ENCODE measurements around the gene IL25.
"Not testable (repeated sequence)": the region's sequence is repeated elsewhere in the genome, so short reads cannot be mapped to it uniquely, and the experiment has no call there.

Gene IL25

DNA sequence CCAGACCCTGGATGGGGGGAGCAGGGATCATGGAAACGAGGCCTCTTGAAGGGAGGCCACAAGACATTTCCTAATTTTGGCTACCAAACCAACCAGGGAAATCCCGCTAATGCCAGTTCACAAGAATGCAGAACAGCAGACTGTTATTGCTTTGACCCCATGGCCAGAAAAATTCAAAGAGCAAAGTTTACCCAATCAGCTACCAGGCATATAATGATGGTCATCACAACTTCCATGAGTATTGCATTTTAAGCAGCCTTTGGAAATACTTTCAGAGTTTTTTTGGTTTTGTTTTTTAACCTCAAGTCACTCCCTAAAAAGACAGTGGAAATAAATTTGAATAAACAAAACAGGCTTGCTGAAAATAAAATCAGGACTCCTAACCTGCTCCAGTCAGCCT lies at the start of gene IL25:
Gene IL25 (plus strand): TSS at position 301 of the 400 bp plus-strand sequence.
- no peak within 1 kb of the TSS for H3K4me3 Mint-ChIP-seq
- H3K27me3 Mint-ChIP-seq = peaks cover 9% of the 10 kb centered on the region
- no peaks in the 10 kb centered on the region for H3K9me3 Mint-ChIP-seq
- no peak within 1 kb of the TSS for H3K27ac Mint-ChIP-seq
- H3K4me1 Mint-ChIP-seq (ENCODE audit: low read depth) = no peaks in the 10 kb centered on the region
- no peak for DNase-seq
- no peaks in the 10 kb centered on the region for H3K36me3 Mint-ChIP-seq (ENCODE audit: low read depth)

DNA sequence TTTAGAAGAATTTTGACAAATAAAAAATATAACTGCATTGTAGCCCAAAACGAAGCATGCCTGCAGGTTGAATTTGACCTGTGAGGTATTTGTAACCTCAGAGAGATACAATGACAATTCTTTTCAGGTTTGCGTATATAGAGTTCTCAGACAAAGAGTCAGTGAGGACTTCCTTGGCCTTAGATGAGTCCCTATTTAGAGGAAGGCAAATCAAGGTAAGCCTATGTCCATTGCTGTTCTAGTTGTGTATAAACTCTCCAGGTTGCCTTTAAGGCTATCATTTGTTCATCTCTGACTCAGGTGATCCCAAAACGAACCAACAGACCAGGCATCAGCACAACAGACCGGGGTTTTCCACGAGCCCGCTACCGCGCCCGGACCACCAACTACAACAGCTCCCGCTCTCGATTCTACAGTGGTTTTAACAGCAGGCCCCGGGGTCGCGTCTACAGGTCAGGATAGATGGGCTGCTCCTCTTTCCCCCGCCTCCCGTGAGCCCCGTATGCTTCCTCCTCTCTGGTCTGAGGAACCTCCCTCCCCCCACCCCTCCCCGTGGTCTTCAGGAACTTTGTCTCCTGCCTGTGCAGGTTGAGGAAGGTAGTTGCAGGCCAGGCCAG lies 48.7 kb upstream of the IL25 start:
- H3K4me3 Mint-ChIP-seq = peak overlapping the region; percentile 94
- H3K27ac Mint-ChIP-seq = peak overlapping the region; percentile 96
- H3K36me3 Mint-ChIP-seq (ENCODE audit: low read depth) = peaks cover 61% of the 10 kb centered on the region
- H3K9me3 Mint-ChIP-seq = no peaks in the 10 kb centered on the region
- no peak for DNase-seq
- H3K4me1 Mint-ChIP-seq (ENCODE audit: low read depth) = peaks cover 37% of the 10 kb centered on the region
- H3K27me3 Mint-ChIP-seq = no peaks in the 10 kb centered on the region

DNA sequence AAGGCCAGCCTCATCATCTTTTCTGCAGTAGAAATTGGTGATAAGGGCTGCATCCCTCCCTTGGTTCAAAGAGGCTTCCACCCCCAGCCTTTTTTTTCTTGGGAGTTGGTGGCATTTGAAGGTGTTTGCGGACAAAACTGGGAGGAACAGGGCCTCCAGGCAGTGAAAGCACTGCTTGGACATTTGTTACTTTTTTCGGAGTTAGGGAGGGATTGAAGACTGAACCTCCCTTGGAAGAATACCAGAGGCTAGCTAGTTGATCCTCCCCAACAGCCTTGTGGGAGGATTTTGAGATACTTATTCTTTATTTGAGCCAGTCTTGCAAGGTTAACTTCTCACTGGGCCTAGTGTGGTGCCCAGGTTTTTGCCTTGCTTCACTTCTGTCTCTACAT lies 48.2 kb upstream of the IL25 start:
- no peak for DNase-seq
- no peak overlapping the region for H3K4me3 Mint-ChIP-seq
- H3K36me3 Mint-ChIP-seq (ENCODE audit: low read depth) = peaks cover 61% of the 10 kb centered on the region
- no peaks in the 10 kb centered on the region for H3K9me3 Mint-ChIP-seq
- H3K27ac Mint-ChIP-seq = peak overlapping the region; percentile 96
- H3K27me3 Mint-ChIP-seq = no peaks in the 10 kb centered on the region
- H3K4me1 Mint-ChIP-seq (ENCODE audit: low read depth) = peaks cover 37% of the 10 kb centered on the region

DNA sequence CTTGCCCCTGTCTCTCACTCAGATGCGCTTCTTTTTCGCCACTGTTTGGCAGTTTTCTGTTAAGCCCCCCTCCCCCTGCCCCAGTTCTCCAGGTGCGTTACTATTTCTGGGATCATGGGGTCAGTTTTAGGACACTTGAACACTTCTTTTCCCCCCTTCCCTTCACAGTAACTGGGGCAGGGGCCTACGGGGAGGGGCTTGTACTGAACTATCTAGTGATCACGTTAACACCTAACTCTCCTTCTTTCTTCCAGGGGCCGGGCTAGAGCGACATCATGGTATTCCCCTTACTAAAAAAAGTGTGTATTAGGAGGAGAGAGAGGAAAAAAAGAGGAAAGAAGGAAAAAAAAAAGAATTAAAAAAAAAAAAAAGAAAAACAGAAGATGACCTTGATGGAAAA lies 47.6 kb upstream of the IL25 start:
- H3K4me3 Mint-ChIP-seq = no peak overlapping the region
- no peaks in the 10 kb centered on the region for H3K9me3 Mint-ChIP-seq
- no peaks in the 10 kb centered on the region for H3K27me3 Mint-ChIP-seq
- no peak for DNase-seq
- peaks cover 32% of the 10 kb centered on the region for H3K4me1 Mint-ChIP-seq (ENCODE audit: low read depth)
- peak overlapping the region; percentile 11 for H3K27ac Mint-ChIP-seq
- peaks cover 59% of the 10 kb centered on the region for H3K36me3 Mint-ChIP-seq (ENCODE audit: low read depth)

DNA sequence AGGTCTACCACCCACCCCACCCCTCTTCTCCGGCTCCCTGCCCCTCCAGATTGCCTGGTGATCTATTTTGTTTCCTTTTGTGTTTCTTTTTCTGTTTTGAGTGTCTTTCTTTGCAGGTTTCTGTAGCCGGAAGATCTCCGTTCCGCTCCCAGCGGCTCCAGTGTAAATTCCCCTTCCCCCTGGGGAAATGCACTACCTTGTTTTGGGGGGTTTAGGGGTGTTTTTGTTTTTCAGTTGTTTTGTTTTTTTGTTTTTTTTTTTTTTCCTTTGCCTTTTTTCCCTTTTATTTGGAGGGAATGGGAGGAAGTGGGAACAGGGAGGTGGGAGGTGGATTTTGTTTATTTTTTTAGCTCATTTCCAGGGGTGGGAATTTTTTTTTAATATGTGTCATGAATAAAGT lies 46.9 kb upstream of the IL25 start:
- not testable (repeated sequence) for H3K27ac Mint-ChIP-seq, H3K4me3 Mint-ChIP-seq, DNase-seq, H3K27me3 Mint-ChIP-seq, H3K9me3 Mint-ChIP-seq
- Mint-ChIP-seq H3K4me1 (ENCODE audit: low read depth) (peaks cover 24% of the 10 kb centered on the region), H3K36me3 (ENCODE audit: low read depth) (peaks cover 53% of the 10 kb centered on the region)

DNA sequence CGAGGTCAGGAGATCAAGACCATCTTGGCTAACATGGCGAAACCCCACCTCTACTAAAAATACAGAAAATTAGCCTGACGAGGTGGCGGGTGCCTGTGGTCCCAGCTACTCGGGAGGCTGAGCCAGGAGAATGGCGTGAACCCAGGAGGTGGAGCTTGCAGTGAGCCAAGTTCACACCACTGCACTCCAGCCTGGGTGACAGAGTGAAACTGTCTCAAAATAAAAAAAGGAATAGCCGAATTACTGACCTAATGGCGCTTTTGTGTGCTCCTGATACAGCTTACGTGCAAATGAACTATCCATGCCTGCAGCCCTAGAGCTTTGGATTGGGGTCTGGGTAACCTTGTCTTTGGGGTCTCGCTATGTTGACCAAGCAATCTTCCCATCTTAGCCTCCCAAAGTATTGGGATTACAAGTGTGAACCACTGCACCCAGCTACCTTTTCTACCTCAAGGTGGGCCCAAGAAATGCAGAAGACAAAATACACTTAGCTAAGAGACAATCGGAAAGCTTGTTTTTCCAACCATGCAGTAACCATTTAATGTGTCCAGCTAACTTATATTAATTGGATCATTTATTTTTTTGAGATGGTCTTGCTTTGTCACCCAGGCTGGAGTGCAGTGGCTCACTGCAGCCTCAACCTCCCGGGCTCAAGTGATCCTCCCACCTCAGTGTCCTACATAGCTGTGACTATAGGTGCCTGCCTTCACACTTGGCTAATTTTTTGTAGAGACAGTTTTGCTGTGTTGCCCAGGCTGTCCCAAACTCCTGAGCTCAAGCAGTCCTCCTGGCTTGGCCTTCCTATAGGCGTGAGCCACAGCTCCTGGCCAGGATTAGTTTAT lies 45.9 kb upstream of the IL25 start:
- H3K36me3 Mint-ChIP-seq (ENCODE audit: low read depth) = peaks cover 53% of the 10 kb centered on the region
- H3K4me3 Mint-ChIP-seq = no peak overlapping the region
- H3K27me3 Mint-ChIP-seq = no peaks in the 10 kb centered on the region
- H3K4me1 Mint-ChIP-seq (ENCODE audit: low read depth) = peaks cover 24% of the 10 kb centered on the region
- DNase-seq = no peak
- H3K9me3 Mint-ChIP-seq = no peaks in the 10 kb centered on the region
- H3K27ac Mint-ChIP-seq = peak overlapping the region; percentile 68

DNA sequence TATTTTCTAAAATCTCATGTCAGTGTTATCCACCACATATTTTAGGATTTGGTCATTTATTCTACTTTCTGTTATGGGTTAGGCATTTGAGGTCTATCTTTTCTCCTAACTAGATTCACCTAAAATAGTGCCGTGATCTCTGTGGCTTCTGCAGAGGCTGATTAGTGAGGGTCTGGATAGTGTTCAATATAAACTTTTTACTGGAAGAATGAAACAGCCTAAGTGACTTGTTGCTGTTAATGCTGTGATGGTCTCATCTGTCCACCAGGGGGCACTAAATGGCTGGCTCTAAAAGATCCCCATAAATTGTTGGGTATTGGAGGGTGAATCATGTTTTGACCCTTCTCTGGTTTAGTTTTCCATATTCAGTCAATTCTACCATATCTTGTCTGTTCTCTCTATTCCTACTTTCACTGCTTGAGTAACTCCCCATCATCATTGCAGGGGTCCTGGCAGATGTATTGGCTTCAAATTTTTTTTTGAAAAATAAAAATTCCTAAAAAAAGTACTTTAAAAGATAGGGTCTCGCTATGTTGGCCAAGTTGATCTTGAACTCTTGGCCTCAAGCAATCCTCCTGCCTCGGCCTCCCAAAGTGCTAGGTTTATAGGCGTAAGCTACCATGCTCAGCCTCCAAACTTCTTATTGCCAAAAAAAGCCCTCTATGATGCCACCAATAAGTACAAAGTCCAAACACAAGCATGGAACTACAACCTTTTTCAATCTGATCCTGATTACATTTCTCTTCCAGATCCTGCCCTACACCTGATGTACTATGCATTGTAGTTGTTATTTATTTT lies 44.5 kb upstream of the IL25 start:
- H3K36me3 Mint-ChIP-seq (ENCODE audit: low read depth) = peaks cover 38% of the 10 kb centered on the region
- no peak overlapping the region for H3K4me3 Mint-ChIP-seq
- H3K4me1 Mint-ChIP-seq (ENCODE audit: low read depth) = peaks cover 15% of the 10 kb centered on the region
- peak overlapping the region; percentile 4 for H3K27ac Mint-ChIP-seq
- H3K27me3 Mint-ChIP-seq = no peaks in the 10 kb centered on the region
- H3K9me3 Mint-ChIP-seq = no peaks in the 10 kb centered on the region
- peak; percentile 51 for DNase-seq

DNA sequence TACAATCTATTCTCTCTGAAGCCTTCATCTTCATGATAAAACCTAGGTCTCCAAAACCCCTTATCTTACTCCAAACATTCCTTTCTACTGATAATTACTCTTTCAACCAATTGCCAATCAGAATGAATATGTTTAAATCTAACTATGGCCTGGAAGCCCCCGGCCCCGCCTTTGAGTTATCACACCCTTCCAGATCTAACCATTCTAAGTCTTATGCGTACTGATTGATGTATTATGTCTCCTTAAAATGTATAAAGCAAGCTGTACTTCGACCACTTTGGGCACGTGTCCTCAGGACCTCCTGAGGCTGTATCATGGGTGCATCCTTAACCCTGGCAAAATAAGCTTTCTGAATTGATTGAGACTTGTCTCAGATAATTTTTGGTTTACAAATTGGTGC lies 37.0 kb upstream of the IL25 start:
- H3K4me1 Mint-ChIP-seq (ENCODE audit: low read depth) = no peaks in the 10 kb centered on the region
- no peak overlapping the region for H3K4me3 Mint-ChIP-seq
- no peaks in the 10 kb centered on the region for H3K36me3 Mint-ChIP-seq (ENCODE audit: low read depth)
- H3K27ac Mint-ChIP-seq = no peak overlapping the region
- peaks cover 32% of the 10 kb centered on the region for H3K27me3 Mint-ChIP-seq
- H3K9me3 Mint-ChIP-seq = no peaks in the 10 kb centered on the region
- no peak for DNase-seq

DNA sequence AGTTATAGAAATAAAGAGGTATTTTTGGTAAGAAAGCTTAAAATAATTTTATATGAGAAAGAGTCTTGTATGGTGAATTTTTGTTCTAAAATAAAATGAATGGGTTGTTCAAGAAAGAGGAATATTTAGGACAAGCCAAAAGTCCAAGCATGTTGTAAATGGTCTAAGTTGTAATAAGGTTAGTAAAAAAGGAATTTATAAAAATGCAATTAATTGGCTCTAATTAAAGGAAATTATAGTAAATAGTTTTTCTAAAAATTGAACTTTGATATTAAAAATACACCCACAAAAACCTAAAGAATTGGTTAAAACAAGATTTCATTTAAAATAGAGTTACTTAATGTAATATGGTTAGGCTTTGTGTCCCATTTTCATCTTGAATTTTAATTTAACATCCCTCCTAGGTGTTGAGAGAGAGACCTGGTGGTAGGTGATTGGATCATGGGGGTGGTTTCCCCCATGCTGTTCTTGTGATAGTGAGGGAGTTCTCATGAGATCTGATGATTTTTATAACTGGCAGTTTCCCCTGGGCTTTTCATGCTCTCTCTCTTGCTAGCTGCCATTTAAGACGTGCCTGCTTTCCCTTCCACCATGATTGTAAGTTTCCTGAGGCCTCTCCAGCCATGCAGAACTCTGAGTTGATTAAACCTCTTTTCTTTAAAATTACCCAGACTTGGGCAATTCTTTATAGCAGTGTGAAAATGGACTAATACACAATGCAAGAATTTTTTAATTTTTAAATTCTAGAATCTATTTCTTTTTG lies 32.9 kb upstream of the IL25 start:
- Mint-ChIP-seq H3K4me3 (no peak overlapping the region), H3K27me3 (peaks cover 30% of the 10 kb centered on the region), H3K36me3 (ENCODE audit: low read depth) (no peaks in the 10 kb centered on the region), H3K9me3 (no peaks in the 10 kb centered on the region), H3K4me1 (ENCODE audit: low read depth) (no peaks in the 10 kb centered on the region), H3K27ac (no peak overlapping the region)
- DNase-seq = no peak

DNA sequence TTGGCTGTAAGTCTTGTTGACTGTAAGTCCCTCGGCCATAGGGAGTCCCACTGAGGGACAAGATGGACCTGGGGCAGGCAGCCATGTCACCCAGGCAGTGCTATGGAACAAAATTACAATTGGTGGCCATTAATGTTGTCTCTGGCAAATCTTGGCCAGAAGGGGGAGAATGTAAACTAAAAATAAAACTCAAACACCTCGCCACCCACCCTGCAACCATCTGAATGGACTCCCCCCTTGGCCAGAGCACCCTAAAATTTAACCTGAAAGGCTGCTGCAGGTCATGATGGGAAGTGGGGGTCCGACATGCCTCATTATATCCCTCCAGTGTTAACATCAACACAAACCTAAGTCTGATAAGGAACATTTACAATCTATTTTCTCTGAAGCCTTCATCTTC lies 28.1 kb upstream of the IL25 start:
- H3K27ac Mint-ChIP-seq = no peak overlapping the region
- no peaks in the 10 kb centered on the region for H3K36me3 Mint-ChIP-seq (ENCODE audit: low read depth)
- no peaks in the 10 kb centered on the region for H3K27me3 Mint-ChIP-seq
- no peak for DNase-seq
- no peaks in the 10 kb centered on the region for H3K4me1 Mint-ChIP-seq (ENCODE audit: low read depth)
- no peaks in the 10 kb centered on the region for H3K9me3 Mint-ChIP-seq
- H3K4me3 Mint-ChIP-seq = no peak overlapping the region

DNA sequence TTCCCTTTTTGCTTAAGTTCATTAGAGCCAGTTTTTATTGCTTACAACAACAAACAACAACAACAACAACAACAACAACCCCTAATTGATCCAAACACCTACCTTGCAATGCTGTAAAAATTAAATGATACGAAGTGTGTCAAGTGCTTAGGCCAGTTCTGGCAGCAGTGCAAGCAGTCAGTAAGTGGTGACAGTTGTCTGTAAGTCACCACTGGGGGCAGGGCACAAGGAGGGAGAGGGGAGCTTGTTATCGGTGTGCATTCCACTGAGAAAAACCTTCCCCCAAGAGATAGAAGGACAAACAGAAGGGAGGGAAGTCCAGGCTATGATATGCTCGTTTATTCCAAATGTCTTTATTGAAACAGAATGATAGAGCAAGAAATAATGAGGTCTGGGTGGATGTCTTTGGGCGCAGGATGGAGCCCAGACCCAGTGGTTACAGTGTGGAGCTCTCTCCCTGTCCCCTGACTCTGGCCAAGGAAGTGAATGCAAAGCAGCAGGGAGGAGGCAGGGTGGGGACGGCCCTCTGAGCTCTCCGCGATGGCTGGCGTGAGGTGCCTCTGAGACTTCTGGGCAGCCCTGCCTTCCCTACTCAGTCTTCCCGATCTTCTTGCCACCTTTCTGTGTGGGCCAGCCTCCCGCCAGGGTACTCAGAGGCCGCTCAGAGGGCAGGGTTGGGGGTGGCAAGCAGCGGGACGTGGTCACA lies 26.5 kb upstream of the IL25 start:
- Mint-ChIP-seq H3K27me3 (peaks cover 7% of the 10 kb centered on the region), H3K4me1 (ENCODE audit: low read depth) (peaks cover 1% of the 10 kb centered on the region), H3K27ac (no peak overlapping the region), H3K9me3 (no peaks in the 10 kb centered on the region), H3K4me3 (no peak overlapping the region), H3K36me3 (ENCODE audit: low read depth) (no peaks in the 10 kb centered on the region)
- DNase-seq = no peak

DNA sequence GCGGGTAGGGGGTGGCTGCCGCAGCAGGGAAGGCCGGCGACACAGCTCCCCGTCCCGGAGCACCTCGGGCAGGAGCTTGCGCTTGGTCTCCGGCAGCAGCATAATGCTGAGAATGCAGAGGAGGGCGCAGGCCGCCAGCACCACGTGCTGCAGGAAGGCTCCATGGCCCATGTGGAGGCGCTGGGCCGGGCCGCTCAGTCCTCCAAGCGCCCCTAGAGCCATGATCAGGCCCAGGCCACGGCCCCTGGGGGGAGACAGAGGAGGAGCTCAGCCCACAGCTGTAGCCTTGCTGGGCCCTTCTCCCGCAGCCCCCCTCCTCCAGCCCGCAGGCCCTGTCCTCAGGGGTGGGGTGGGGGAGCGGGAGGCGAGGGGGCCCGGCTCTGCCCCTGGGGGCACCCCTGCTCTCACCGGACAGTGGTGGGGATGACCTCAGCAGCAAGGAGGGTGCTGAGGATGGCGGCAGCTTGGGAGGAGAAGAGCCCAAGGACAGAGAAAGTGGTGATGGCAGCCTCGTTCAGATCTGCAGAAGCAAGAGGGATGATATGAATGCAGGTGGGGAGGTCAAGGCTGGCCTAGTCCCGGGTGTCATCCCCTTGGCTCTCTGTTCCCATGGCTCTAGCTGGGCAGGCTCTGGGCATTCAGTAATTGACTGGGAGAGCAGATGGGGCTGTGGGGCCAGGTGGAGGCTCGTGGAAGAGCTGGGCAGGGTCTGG lies 25.8 kb upstream of the IL25 start:
- H3K27me3 Mint-ChIP-seq = peaks cover 11% of the 10 kb centered on the region
- no peaks in the 10 kb centered on the region for H3K9me3 Mint-ChIP-seq
- no peak overlapping the region for H3K27ac Mint-ChIP-seq
- no peak overlapping the region for H3K4me3 Mint-ChIP-seq
- no peaks in the 10 kb centered on the region for H3K36me3 Mint-ChIP-seq (ENCODE audit: low read depth)
- peaks cover 4% of the 10 kb centered on the region for H3K4me1 Mint-ChIP-seq (ENCODE audit: low read depth)
- DNase-seq = no peak
